Measurements from ENCODE around the gene TRPM3. TPM values are rescaled to one million over a fixed set of nuclear protein-coding genes. Genes with fewer than 3 reads are reported as not detected.

The TRPM3 gene
- 0.25 TPM for total RNA-seq

DNA sequence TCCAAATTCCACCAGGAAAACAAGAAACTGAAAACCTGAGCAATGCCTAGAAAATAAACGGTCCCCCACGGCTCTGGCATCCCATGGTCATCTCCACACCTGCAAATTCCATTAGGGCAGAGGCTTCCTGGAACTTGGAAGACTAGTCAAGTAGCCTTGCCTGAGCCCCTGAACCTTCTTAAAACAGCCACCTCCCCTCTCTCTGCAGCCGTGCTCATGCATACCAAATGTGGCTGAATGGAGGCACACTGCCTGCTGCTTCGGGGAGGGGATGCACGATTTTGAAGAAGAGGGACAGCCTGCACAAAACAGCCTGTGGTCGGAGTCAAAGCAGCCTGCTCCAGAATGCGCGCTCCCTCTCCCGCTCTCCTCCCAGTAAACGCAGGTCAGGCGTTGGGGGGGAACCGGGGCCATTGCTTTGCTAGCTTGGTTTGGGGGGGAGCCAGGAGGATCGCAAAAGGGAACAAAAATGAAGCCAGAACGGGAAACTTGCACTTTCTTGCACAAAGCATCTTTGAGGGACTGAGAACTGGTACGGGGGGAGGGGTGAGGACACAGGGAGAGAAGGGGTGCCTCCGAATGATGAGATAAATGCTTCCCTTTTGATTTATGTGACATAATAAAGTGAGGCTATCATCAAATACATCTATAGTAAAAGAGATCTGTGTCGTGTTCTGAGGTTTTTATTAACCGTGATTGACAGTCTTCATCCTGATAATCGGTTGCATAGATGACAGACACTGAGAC, at the start of gene TRPM3:
TRPM3 (minus strand) TSS at position 347 of the 747 bp plus-strand sequence; CDS start at position 80, 267 bp downstream.
- H3K4me3 ChIP-seq, result no peak within 1 kb of the TSS

DNA sequence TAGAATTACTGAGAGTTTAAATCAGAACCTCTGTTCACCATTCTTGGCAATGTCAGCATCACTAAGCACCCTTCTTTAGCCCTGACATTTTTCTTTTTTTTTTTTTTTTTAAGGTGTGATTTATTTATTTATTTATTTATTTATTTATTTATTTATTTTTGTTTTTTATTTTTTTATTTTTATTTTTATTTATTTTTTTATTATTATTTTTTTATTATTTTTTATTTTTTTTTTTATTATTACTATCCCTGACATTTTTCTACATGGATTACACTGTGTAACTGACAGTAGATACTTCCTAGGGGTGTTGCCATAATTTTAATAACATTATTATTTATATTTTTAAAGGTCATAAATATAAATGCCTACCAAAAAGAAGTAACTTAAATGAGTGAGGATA, 47.0 kb upstream of the TRPM3 start:
- no peaks in the 10 kb centered on the region for H3K27me3 ChIP-seq
- H3K27ac ChIP-seq, result no peak overlapping the region
- H3K9me3 ChIP-seq, result no peaks in the 10 kb centered on the region
- no peak for TF ChIP-seq POLR2A (IDR thresholded peaks at IDR 0.05)
- no peak for TF ChIP-seq POLR2AphosphoS5 (IDR thresholded peaks at IDR 0.05; ENCODE audit: insufficient read depth in 1 of 2, low read depth in 1 of 2)
- TF ChIP-seq, protein P1, sequence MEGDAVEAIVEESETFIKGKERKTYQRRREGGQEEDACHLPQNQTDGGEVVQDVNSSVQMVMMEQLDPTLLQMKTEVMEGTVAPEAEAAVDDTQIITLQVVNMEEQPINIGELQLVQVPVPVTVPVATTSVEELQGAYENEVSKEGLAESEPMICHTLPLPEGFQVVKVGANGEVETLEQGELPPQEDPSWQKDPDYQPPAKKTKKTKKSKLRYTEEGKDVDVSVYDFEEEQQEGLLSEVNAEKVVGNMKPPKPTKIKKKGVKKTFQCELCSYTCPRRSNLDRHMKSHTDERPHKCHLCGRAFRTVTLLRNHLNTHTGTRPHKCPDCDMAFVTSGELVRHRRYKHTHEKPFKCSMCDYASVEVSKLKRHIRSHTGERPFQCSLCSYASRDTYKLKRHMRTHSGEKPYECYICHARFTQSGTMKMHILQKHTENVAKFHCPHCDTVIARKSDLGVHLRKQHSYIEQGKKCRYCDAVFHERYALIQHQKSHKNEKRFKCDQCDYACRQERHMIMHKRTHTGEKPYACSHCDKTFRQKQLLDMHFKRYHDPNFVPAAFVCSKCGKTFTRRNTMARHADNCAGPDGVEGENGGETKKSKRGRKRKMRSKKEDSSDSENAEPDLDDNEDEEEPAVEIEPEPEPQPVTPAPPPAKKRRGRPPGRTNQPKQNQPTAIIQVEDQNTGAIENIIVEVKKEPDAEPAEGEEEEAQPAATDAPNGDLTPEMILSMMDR (IDR thresholded peaks at IDR 0.05), result no peak
- no peaks in the 10 kb centered on the region for H3K36me3 ChIP-seq
- H3K4me1 ChIP-seq, result no peaks in the 10 kb centered on the region
- H3K4me3 ChIP-seq, result no peak overlapping the region
- intact Hi-C loops (cut with DNase I), result no loop called here
- no peak for DNase-seq (ENCODE audit: extremely low spot score in 2 of 2)

More for the DNA sequence above, at the start of gene TRPM3:
- H3K27ac ChIP-seq, result no peak within 1 kb of the TSS
- peaks cover 4% of the 10 kb centered on the region for H3K4me1 ChIP-seq
- H3K27me3 ChIP-seq, result no peaks in the 10 kb centered on the region
- intact Hi-C loops (cut with DNase I), result no loop called here
- no peaks in the 10 kb centered on the region for H3K36me3 ChIP-seq
- H3K9me3 ChIP-seq, result no peaks in the 10 kb centered on the region
- no peak for TF ChIP-seq POLR2AphosphoS5 (IDR thresholded peaks at IDR 0.05; ENCODE audit: insufficient read depth in 1 of 2, low read depth in 1 of 2)
- TF ChIP-seq, protein P1 (IDR thresholded peaks at IDR 0.05), result no peak
- no peak for DNase-seq (ENCODE audit: extremely low spot score in 2 of 2)

DNA sequence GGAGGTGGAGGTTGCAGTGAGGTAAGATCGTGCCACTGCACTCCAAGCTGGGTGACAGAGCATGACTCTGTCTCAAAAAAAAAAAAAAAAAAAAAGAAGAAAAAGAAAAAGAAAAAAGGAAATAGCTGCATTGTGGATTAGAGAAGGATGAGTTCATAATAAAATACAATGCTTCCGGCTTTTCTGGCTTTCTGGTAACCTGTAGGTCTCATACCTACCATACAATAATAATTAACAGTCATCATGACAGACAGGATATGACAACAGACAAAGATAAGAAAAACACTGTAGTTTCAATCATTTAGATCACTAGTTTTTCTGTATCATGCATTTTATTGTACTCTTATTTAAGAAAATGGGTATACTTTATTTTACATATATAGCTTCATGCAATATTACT, 40.7 kb upstream of the TRPM3 start:
- no peaks in the 10 kb centered on the region for H3K4me1 ChIP-seq
- no peak for TF ChIP-seq POLR2A (IDR thresholded peaks at IDR 0.05)
- DNase-seq (ENCODE audit: extremely low spot score in 2 of 2), result no peak
- H3K9me3 ChIP-seq, result no peaks in the 10 kb centered on the region
- H3K36me3 ChIP-seq, result no peaks in the 10 kb centered on the region
- H3K27ac ChIP-seq, result no peak overlapping the region
- no peak overlapping the region for H3K4me3 ChIP-seq
- no peaks in the 10 kb centered on the region for H3K27me3 ChIP-seq
- intact Hi-C loops (cut with DNase I), result no loop called here

GRCh38 chr9:71157731-71158130, 36.3 kb upstream of the TRPM3 start:
- intact Hi-C loops (cut with DNase I), result no loop called here
- Histone ChIP-seq H3K36me3 (no peaks in the 10 kb centered on the region), H3K4me3 (no peak overlapping the region), H3K27ac (no peak overlapping the region), H3K9me3 (no peaks in the 10 kb centered on the region), H3K27me3 (no peaks in the 10 kb centered on the region), H3K4me1 (no peaks in the 10 kb centered on the region)
- TF ChIP-seq POLR2AphosphoS5 (IDR thresholded peaks at IDR 0.05; ENCODE audit: insufficient read depth in 1 of 2, low read depth in 1 of 2), result no peak
- TF ChIP-seq, protein P1 (IDR thresholded peaks at IDR 0.05), result no peak
- no peak for TF ChIP-seq POLR2A (IDR thresholded peaks at IDR 0.05)
- no peak for DNase-seq (ENCODE audit: extremely low spot score in 2 of 2)

DNA sequence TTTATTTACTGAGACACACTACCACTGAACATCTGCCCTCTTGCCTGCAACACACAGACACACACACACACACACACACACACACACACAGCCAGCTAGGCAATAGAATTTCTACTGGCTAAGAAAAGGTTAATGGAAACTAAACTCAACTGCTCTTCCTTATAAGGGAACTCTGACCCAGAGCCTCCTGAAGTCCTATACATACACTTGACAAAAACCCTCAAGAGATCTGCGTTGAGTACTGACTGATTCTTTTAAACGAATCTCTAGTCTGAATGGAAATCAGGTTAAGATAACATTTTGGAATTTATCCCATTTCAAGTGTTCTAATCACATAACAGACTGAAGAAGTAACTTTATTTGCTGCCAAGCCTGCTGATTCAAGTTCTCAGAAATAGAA, 25.9 kb upstream of the TRPM3 start:
- H3K27me3 ChIP-seq, result no peaks in the 10 kb centered on the region
- H3K9me3 ChIP-seq, result no peaks in the 10 kb centered on the region
- no peak overlapping the region for H3K27ac ChIP-seq
- H3K4me1 ChIP-seq, result no peaks in the 10 kb centered on the region
- TF ChIP-seq POLR2AphosphoS5 (IDR thresholded peaks at IDR 0.05; ENCODE audit: insufficient read depth in 1 of 2, low read depth in 1 of 2) (no peak), POLR2A (IDR thresholded peaks at IDR 0.05) (no peak)
- TF ChIP-seq, protein P1 (IDR thresholded peaks at IDR 0.05), result no peak
- intact Hi-C loops (cut with DNase I), result no loop called here
- no peak overlapping the region for H3K4me3 ChIP-seq
- no peak for DNase-seq (ENCODE audit: extremely low spot score in 2 of 2)
- H3K36me3 ChIP-seq, result no peaks in the 10 kb centered on the region

Data from vagina (tissue), 2 donors.